Stimulated activated CD4-positive, alpha-beta T cell treated with anti-CD3 and anti-CD28 coated beads, Interleukin-1b, Interleukin-23, amount 100 ng/mL, for 24 hours (primary cell): ENCODE results near the gene PPIG.
"Not testable (repeated sequence)": the region's sequence is repeated elsewhere in the genome, so short reads cannot be mapped to it uniquely, and the experiment has no call there.

Experiments used
- DNase-seq, 4 experiments: peaks; one replicate each; pipeline ENCODE4 v3.0.0-alpha.2; 2020; ENCODE audit warnings: low read depth in 4 of 4, low spot score in 1 of 4

PPIG gene

DNA sequence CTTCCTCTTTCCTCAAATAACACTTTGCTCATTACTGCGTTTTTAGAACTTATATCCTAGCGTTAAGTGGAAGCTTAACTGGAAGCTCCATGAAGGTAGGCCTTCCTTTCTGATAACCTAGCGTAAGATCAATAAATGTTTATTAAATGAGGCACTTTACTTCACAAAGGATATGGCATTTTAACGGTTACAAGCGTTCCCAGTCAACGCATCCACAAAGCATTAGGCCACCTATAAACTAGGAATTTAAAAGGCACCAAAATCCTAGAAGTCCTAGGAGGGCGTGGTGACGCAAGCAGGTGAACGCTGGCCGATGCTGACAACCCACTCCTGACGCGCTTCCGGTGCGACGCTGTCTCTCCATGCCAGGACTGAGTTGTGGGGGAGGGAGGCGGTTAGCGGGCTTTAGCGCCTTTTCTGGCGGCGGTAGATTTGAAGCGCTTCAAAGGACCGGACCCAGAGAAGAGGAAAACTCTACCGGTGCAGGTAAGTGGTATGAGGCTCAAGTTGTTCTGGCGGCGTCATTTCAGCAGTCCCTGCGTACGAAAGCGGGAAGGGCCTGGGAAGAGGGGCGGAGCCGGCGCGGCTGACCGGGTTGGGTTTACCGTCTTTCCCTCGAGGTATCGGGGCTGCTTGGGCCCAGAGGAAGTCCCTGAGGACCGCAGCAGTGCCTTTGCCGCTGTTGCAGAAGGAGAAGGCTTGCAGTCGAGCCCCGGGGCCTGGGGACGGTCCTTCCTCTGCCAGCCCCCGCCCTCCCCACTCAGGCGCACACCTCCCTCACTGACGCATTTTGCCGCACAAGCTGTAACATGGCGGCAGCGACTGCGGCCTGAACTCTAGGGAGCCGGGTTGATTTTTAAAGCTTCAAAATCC lies at the start of gene PPIG:
TSS of gene PPIG (plus strand) at position 347 of the 873 bp plus-strand sequence. CDS start 19,691 bp downstream, outside the sequence.
- peak; percentile 70 to 79 (median 78) for DNase-seq

- DNase-seq = not testable (repeated sequence)
These were observed 44.7 kb upstream of the PPIG start for GRCh38 chr2:169539460-169539859.

- DNase-seq = no peak
These were observed 44.0 kb upstream of the PPIG start for GRCh38 chr2:169540146-169540545.

- no peak for DNase-seq
These were observed 41.7 kb upstream of the PPIG start for GRCh38 chr2:169542433-169542832.

- DNase-seq = no peak
These were observed 37.4 kb upstream of the PPIG start for GRCh38 chr2:169546756-169547155.

DNA sequence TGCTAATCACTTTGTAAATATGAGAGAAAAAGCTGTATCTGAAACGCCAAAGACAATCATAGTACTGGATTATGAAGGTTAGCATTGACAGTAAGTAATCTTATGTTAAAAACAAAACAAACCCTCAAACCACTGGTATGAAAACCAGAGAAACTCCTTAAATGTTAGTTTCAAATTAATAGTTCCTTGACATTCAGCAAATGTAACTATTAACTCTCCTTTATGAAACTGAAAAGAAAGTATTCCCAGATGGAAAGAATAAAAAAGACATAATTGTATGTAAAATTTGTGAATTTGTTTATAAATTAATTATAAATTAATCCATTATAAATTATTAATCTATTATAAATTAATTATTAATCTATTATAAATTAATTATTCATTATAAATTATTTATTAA lies 22.8 kb upstream of the PPIG start:
- no peak for DNase-seq

- DNase-seq = not testable (repeated sequence)
These were observed 22.1 kb upstream of the PPIG start for GRCh38 chr2:169562084-169562483.

- DNase-seq = no peak
These were observed 21.6 kb upstream of the PPIG start for GRCh38 chr2:169562519-169562918.

DNA sequence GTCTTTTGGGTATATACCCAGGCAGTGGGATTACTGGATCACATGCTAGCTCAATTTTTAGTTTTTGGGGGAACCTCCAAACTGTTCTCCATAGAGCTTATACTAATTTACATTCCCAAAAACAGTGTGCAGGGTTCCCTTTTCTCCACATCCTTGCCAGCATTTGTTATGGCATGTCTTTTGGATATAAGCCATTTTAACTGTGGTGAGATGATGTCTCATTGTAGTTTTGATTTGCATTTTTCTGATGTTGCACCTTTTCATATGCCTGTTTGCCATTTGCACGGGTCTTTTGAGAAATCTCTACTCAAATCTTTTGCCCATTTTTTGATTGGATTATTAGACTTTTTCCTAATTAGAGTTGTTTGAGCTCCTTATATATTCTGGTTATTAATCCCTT lies 18.5 kb upstream of the PPIG start:
- DNase-seq = no peak

GRCh38 chr2:169569948-169570347 lies 14.2 kb upstream of the PPIG start:
- no peak for DNase-seq

DNA sequence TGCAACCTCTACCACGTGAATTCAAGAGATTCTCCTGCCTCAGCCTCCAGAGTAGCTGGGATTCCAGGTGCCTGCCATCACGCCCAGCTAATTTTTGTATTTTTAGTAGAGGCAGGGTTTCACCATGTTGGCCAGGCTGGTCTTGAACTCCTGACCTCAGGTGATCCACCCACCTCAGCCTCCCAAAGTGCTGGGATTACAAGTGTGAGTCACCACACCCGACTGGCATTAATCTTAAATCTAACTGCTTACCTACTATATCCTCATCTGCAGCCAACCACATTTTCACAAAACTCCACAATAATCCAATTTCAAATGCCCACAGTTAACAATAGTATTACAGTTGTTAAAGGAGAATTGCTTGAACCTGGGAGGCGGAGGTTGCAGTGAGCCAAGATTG lies 13.4 kb upstream of the PPIG start:
- not testable (repeated sequence) for DNase-seq

DNA sequence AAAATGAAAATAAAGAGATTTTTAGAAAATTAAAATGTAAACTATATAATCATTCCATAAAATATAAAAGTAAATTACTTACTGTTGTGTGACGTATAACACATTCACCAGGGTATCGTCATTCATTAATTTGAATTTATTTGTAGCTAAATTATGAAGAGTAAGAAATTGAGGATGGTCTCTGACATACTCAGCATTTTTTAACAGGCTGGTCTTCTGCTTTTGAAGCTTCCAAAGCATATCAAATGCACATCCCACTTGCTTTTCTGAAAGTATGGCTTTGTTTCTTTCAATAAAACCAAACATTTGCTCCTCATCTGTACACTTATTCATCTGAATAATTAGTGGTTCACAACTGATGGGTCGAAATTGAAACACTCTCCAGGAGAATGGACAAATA lies 12.6 kb upstream of the PPIG start:
- no peak for DNase-seq

DNA sequence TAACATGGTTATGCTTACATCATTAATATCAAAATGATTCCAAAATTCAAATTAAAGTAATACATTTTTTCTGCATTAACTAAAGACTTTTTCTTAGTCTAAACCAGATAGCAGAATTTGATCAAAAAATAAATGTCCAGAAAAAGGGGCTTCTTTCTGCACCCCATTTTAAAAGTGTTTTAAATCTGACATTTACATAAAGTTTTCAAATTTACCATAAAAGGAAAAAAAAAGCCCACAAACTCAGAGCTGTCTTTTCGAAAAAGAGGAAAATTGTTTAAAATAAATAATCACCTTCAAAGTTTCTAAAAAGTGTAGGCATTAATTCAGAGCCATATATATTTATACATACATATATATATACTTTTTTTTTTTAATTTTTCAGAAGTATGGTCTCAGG lies 12.0 kb upstream of the PPIG start:
- no peak for DNase-seq

DNA sequence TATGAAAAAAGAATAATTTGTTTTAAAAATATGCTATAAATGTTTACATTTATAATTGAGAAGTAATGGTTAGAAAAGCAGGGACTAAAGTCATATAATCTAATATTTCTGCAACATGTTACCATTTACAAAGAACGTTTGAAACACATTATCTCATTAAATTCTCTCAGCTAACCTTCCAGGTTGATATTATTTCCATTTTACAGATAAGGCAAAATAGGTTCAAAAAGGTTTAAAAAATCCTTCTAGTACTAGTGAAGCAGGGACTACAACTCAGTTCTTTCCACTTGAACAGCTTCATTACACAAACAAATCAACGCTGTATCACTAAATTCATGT lies 11.4 kb upstream of the PPIG start:
- DNase-seq = no peak

DNA sequence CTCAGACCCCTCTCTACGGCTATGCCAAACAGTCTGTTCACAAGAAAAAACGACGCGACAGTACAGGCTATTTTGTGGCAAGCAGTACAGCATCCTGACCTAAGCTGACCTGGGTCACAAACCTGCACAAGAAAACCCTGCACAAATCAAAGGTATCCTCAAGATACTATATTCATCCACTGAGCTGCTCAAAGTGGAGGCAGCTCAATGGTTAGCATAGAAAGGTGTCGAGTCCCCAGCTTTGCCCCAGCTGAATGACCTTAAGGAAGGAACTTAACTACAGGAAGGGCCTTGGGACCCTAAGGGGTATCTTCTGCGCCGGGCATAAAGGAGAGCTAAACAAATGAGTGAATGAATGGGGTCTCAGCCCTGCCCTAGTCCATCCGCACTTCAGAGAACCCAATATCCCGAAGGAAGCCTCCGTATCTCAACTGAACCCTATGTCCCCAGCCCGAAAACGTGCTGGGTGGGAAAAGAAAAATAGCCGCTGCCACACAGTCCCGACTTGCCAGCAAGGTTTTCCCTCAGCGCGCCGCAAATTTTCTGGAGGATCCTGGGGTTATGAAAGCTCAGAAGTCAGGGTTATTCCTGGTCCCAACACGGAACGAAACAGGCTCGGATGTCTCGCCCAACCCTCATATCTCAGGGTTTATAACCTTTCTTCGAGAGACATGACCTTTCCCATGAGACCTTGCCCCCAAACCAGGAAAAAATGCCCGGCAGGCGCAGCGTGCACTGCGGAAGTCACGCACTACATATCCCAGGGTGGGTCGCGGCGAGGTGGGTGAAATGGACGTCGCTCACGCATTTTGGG lies 10.8 kb upstream of the PPIG start, which contains the start of gene FASTKD1:
TSS of gene FASTKD1 (minus strand) at position 706 of the 814 bp plus-strand sequence. CDS start 1,836 bp downstream, outside the sequence.
- peak; percentile 56 to 88 (median 78) for DNase-seq

- no peak for DNase-seq
These were observed 10.2 kb upstream of the PPIG start for GRCh38 chr2:169573974-169574299.

DNA sequence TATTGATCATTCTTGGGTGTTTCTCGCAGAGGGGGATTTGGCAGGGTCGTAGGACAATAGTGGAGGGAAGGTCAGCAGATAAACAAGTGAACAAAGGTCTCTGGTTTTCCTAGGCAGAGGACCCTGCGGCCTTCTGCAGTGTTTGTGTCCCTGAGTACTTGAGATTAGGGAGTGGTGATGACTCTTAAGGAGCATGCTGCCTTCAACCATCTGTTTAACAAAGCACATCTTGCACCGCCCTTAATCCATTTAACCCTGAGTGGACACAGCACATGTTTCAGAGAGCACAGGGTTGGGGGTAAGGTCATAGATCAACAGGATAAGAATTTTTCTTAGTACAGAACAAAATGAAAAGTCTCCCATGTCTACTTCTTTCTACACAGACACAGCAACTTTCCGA lies 9.6 kb upstream of the PPIG start:
- DNase-seq = not testable (repeated sequence)

GRCh38 chr2:169575264-169575663 lies 8.9 kb upstream of the PPIG start:
- not testable (repeated sequence) for DNase-seq

- DNase-seq = no peak
These were observed 5.1 kb upstream of the PPIG start for GRCh38 chr2:169579044-169579443.

DNA sequence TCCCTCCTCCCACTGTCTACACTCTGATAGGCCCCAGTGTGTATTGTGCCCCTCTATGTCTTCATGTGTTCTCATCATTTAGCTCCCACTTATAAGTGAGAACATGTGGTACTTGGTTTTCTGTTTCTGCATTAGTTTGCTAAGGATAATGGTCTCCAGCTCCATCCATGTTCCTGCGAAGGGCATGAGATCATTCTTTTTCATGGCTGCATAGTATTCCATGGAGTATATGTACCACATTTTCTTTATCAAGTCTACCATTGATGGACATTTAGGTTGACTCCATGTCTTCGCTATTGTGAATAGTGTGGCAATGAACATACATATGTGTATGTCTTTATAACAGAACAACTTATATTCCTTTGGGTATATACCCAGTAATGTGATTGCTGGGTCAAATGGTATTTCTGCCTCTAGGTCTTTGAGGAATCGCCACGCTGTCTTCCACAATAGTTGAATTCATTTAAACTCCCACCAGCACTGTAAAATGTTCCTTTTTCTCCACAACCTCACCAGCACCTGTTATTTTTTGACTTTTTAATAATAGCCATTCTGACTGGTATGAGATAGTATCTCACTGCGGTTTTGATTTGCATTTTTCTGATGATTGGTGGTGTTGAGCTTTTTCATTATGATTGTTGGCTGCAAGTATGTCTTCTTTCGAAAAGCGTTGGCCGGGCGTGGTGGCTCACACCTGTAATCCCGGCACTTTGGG lies 1.4 kb upstream of the PPIG start:
- DNase-seq = not testable (repeated sequence)

- DNase-seq = no peak
These were observed 633 bp upstream of the PPIG start for GRCh38 chr2:169583518-169583917.

GRCh38 chr2:169585673-169586072 lies 1.5 kb downstream of the PPIG start:
- DNase-seq = no peak
